Activated T-cell treated with anti-CD3 and anti-CD28 coated beads, Interleukin-2, amount 50 U/mL, for 1 hour (primary cell): ENCODE results near the gene GMPPB.
"Not testable (repeated sequence)": the region's sequence is repeated elsewhere in the genome, so short reads cannot be mapped to it uniquely, and the experiment has no call there.

Experiments
- DNase-seq: peaks from one replicate; pipeline ENCODE4 v3.0.0-alpha.2; 2020

The GMPPB gene

GRCh38 chr3:49712631-49713317 is 11.0 kb downstream of the GMPPB start:
- no peak for DNase-seq

GRCh38 chr3:49712166-49712565 is 11.6 kb downstream of the GMPPB start:
- no peak for DNase-seq

- DNase-seq = no peak
These were observed 12.3 kb downstream of the GMPPB start for GRCh38 chr3:49711489-49711888.

- DNase-seq = no peak
These were observed 13.9 kb downstream of the GMPPB start for GRCh38 chr3:49709852-49710251.

GRCh38 chr3:49707113-49707480 is 16.7 kb downstream of the GMPPB start:
- no peak for DNase-seq

GRCh38 chr3:49706456-49707112 is 17.2 kb downstream of the GMPPB start:
- DNase-seq = no peak

- no peak for DNase-seq
These were observed 18.3 kb downstream of the GMPPB start for GRCh38 chr3:49705390-49705960.

- no peak for DNase-seq
These were observed 19.1 kb downstream of the GMPPB start for GRCh38 chr3:49704629-49705028.

GRCh38 chr3:49703956-49704355 is 19.8 kb downstream of the GMPPB start:
- no peak for DNase-seq

- DNase-seq = peak; percentile 69
These were observed 20.3 kb downstream of the GMPPB start for GRCh38 chr3:49703443-49703927.

GRCh38 chr3:49702672-49703071 is 21.1 kb downstream of the GMPPB start:
- no peak for DNase-seq

GRCh38 chr3:49701388-49702077 is 22.2 kb downstream of the GMPPB start:
- no peak for DNase-seq

GRCh38 chr3:49700453-49701128 is 23.2 kb downstream of the GMPPB start:
- DNase-seq = no peak

GRCh38 chr3:49700014-49700413 is 23.7 kb downstream of the GMPPB start:
- DNase-seq = no peak

GRCh38 chr3:49699281-49699979 is 24.3 kb downstream of the GMPPB start:
- DNase-seq = no peak

GRCh38 chr3:49695350-49696015 is 28.3 kb downstream of the GMPPB start:
- not testable (repeated sequence) for DNase-seq

- DNase-seq = not testable (repeated sequence)
These were observed 29.2 kb downstream of the GMPPB start for GRCh38 chr3:49694409-49695070.

- DNase-seq = not testable (repeated sequence)
These were observed 32.3 kb downstream of the GMPPB start for GRCh38 chr3:49691481-49691880.

GRCh38 chr3:49690856-49691255 is 32.9 kb downstream of the GMPPB start:
- DNase-seq = not testable (repeated sequence)

- DNase-seq = not testable (repeated sequence)
These were observed 33.7 kb downstream of the GMPPB start for GRCh38 chr3:49689908-49690624.
